Esophagus squamous epithelium (tissue), 4 donors: ENCODE data around the gene MED16.
"Not testable (repeated sequence)": the region's sequence is repeated elsewhere in the genome, so short reads cannot be mapped to it uniquely, and the experiment has no call there.

Experiments used
- CTCF ChIP-seq, 6 experiments: fragments of 450-650 bp in 4 of 6; fragments of 200-600 bp in 2 of 6; sonication (generic) in 2 of 6; IDR thresholded peaks; one replicate each; pipeline ENCODE4 v1.5.1; 2016 to 2019; ENCODE audit warnings: antibody characterized with exemption in 6 of 6, mild to moderate bottlenecking in 4 of 6, moderate library complexity in 4 of 6
- POLR2A ChIP-seq, 4 donors: fragments of 450-650 bp; IDR thresholded peaks; one replicate each; pipeline ENCODE4 v1.6.1; 2017; ENCODE audit warnings: antibody characterized with exemption in 4 of 4, mild to moderate bottlenecking in 4 of 4, moderate library complexity in 3 of 4

GRCh38 chr19:877992-878660 lies 14.9 kb downstream of the MED16 start:
- TF ChIP-seq CTCF, POLR2A (IDR thresholded peaks at IDR 0.05): not testable (repeated sequence)
